ENCODE data around the gene ELF5. TPM values are rescaled to one million over a fixed set of nuclear protein-coding genes. Genes with fewer than 3 reads are reported as not detected.
A peak's percentile ranks its signal among the peaks of the same experiment; 100 is the strongest.

Gene ELF5
- total and polyA plus RNA-seq, 5 donors from 2014 or later, result not detected

GRCh38 chr11:34473603-34474169 lies 39.9 kb downstream of the ELF5 start:
- Mint-ChIP-seq H3K9me3 (no peaks in the 10 kb centered on the region), H3K36me3 (peaks cover 41% of the 10 kb centered on the region), H3K27ac (no peak overlapping the region), H3K4me3 (no peak overlapping the region), H3K4me1 (no peaks in the 10 kb centered on the region), H3K27me3 (peaks cover 4% of the 10 kb centered on the region)
- H3K9me3 ChIP-seq (ENCODE audit: control insufficient read depth in 2 of 2, low read length in 2 of 2), result no peaks in the 10 kb centered on the region
- ATAC-seq (ENCODE audit: low read depth in 2 of 2), result no peak
- no peaks in the 10 kb centered on the region for H3K4me1 ChIP-seq (ENCODE audit: control insufficient read depth, insufficient read depth, low read length, poor library complexity, severe bottlenecking)
- no peak overlapping the region for H3K27ac ChIP-seq (ENCODE audit: insufficient read depth, low read length, poor library complexity, severe bottlenecking)
- H3K27me3 ChIP-seq (ENCODE audit: control insufficient read depth, insufficient read depth, low read length), result no peaks in the 10 kb centered on the region
- no peak for DNase-seq
- peaks cover 38% of the 10 kb centered on the region for H3K36me3 ChIP-seq (ENCODE audit: control insufficient read depth, insufficient read depth, low read length)
- H3K4me3 ChIP-seq (ENCODE audit: low read depth, low read length), result no peak overlapping the region

- H3K36me3 ChIP-seq (ENCODE audit: control insufficient read depth, insufficient read depth, low read length), result peaks cover 75% of the 10 kb centered on the region
- peak in 2 of 3 donors; percentile 31 to 66 for DNase-seq
- H3K27me3 ChIP-seq (ENCODE audit: control insufficient read depth, insufficient read depth, low read length), result no peaks in the 10 kb centered on the region
- no peaks in the 10 kb centered on the region for H3K27me3 Mint-ChIP-seq
- H3K36me3 Mint-ChIP-seq, result peaks cover 72% of the 10 kb centered on the region
- H3K9me3 ChIP-seq (ENCODE audit: control insufficient read depth in 2 of 2, low read length in 2 of 2), result peaks cover 11 to 15% of the 10 kb centered on the region in 2 experiments
- H3K27ac Mint-ChIP-seq, result peak overlapping the region in 1 of 3 donors; percentile 26
- H3K4me3 ChIP-seq (ENCODE audit: low read depth, low read length), result no peak overlapping the region
- H3K9me3 Mint-ChIP-seq, result peaks cover 1 to 14% (median 4%) of the 10 kb centered on the region in 7 donors
- H3K4me1 ChIP-seq (ENCODE audit: control insufficient read depth, insufficient read depth, low read length, poor library complexity, severe bottlenecking), result no peaks in the 10 kb centered on the region
- no peak overlapping the region for H3K4me3 Mint-ChIP-seq
- H3K4me1 Mint-ChIP-seq, result peaks cover 0 to 9% (median 1%) of the 10 kb centered on the region in 4 donors
- ATAC-seq (ENCODE audit: low read depth in 2 of 2), result no peak
- H3K27ac ChIP-seq (ENCODE audit: insufficient read depth, low read length, poor library complexity, severe bottlenecking), result no peak overlapping the region
Observed at GRCh38 chr11:34468209-34468841, 45.3 kb downstream of the ELF5 start.

- Mint-ChIP-seq H3K36me3 (peaks cover 71% of the 10 kb centered on the region), H3K9me3 (peaks cover 1 to 14% (median 4%) of the 10 kb centered on the region in 7 donors), H3K27me3 (no peaks in the 10 kb centered on the region), H3K4me1 (peaks cover 0 to 9% (median 1%) of the 10 kb centered on the region in 4 donors), H3K27ac (no peak overlapping the region), H3K4me3 (no peak overlapping the region)
- no peaks in the 10 kb centered on the region for H3K4me1 ChIP-seq (ENCODE audit: control insufficient read depth, insufficient read depth, low read length, poor library complexity, severe bottlenecking)
- DNase-seq (no peak), ATAC-seq (ENCODE audit: low read depth in 2 of 2) (no peak)
- peaks cover 11 to 15% of the 10 kb centered on the region in 2 experiments for H3K9me3 ChIP-seq (ENCODE audit: control insufficient read depth in 2 of 2, low read length in 2 of 2)
- no peak overlapping the region for H3K27ac ChIP-seq (ENCODE audit: insufficient read depth, low read length, poor library complexity, severe bottlenecking)
- H3K36me3 ChIP-seq (ENCODE audit: control insufficient read depth, insufficient read depth, low read length), result peaks cover 68% of the 10 kb centered on the region
- no peaks in the 10 kb centered on the region for H3K27me3 ChIP-seq (ENCODE audit: control insufficient read depth, insufficient read depth, low read length)
- H3K4me3 ChIP-seq (ENCODE audit: low read depth, low read length), result no peak overlapping the region
Observed at GRCh38 chr11:34466802-34467488, 46.6 kb downstream of the ELF5 start.

DNA sequence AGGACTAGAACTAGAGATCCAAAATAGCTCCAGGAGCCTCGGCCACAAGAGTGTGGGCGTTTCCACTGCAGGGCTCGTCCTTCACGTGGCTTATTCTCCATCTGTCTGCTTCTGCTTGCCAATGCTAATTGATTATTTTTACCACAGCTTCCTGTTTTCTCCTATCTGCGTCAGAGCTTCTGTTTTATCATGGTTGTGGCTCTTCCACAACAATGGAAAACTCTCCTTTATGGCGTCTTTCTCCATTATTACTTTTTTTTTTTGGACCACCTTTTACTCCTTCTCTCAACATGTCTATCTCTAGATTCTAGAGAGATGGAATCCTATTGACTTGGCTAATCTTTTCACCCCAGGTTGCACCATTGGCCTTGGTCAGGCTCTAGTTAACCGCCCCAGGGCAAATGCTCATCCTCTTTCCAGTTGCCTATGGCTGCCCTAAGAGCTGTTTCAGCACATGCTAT lies 49.0 kb downstream of the ELF5 start:
- no peak for DNase-seq
- Histone ChIP-seq H3K4me3 (ENCODE audit: low read depth, low read length) (no peak overlapping the region), H3K9me3 (ENCODE audit: control insufficient read depth in 2 of 2, low read length in 2 of 2) (peaks cover 11 to 15% of the 10 kb centered on the region in 2 experiments), H3K4me1 (ENCODE audit: control insufficient read depth, insufficient read depth, low read length, poor library complexity, severe bottlenecking) (no peaks in the 10 kb centered on the region), H3K27ac (ENCODE audit: insufficient read depth, low read length, poor library complexity, severe bottlenecking) (no peak overlapping the region), H3K27me3 (ENCODE audit: control insufficient read depth, insufficient read depth, low read length) (no peaks in the 10 kb centered on the region), H3K36me3 (ENCODE audit: control insufficient read depth, insufficient read depth, low read length) (peaks cover 66% of the 10 kb centered on the region)
- no peak for ATAC-seq (ENCODE audit: low read depth in 2 of 2)
- Mint-ChIP-seq H3K27me3 (no peaks in the 10 kb centered on the region), H3K4me3 (no peak overlapping the region), H3K36me3 (peaks cover 66% of the 10 kb centered on the region), H3K27ac (peak overlapping the region; percentile 3 to 53 (median 29)), H3K4me1 (peaks cover 0 to 9% (median 1%) of the 10 kb centered on the region in 4 donors), H3K9me3 (peaks cover 1 to 14% (median 4%) of the 10 kb centered on the region in 7 donors)

GRCh38 chr11:34461215-34461614 lies 52.4 kb downstream of the ELF5 start:
- H3K4me1 Mint-ChIP-seq, result peaks cover 0 to 9% (median 4%) of the 10 kb centered on the region in 4 donors
- ATAC-seq (ENCODE audit: low read depth in 2 of 2) (no peak), DNase-seq (no peak)
- no peak overlapping the region for H3K4me3 ChIP-seq (ENCODE audit: low read depth, low read length)
- H3K4me3 Mint-ChIP-seq, result no peak overlapping the region
- peaks cover 74% of the 10 kb centered on the region for H3K36me3 ChIP-seq (ENCODE audit: control insufficient read depth, insufficient read depth, low read length)
- no peak overlapping the region for H3K27ac Mint-ChIP-seq
- peaks cover 3 to 6% of the 10 kb centered on the region in 2 experiments for H3K9me3 ChIP-seq (ENCODE audit: control insufficient read depth in 2 of 2, low read length in 2 of 2)
- no peak overlapping the region for H3K27ac ChIP-seq (ENCODE audit: insufficient read depth, low read length, poor library complexity, severe bottlenecking)
- H3K36me3 Mint-ChIP-seq, result peaks cover 76% of the 10 kb centered on the region
- no peaks in the 10 kb centered on the region for H3K27me3 Mint-ChIP-seq
- no peaks in the 10 kb centered on the region for H3K4me1 ChIP-seq (ENCODE audit: control insufficient read depth, insufficient read depth, low read length, poor library complexity, severe bottlenecking)
- no peaks in the 10 kb centered on the region for H3K27me3 ChIP-seq (ENCODE audit: control insufficient read depth, insufficient read depth, low read length)
- H3K9me3 Mint-ChIP-seq, result peaks cover 0 to 7% (median 0%) of the 10 kb centered on the region in 7 donors

DNA sequence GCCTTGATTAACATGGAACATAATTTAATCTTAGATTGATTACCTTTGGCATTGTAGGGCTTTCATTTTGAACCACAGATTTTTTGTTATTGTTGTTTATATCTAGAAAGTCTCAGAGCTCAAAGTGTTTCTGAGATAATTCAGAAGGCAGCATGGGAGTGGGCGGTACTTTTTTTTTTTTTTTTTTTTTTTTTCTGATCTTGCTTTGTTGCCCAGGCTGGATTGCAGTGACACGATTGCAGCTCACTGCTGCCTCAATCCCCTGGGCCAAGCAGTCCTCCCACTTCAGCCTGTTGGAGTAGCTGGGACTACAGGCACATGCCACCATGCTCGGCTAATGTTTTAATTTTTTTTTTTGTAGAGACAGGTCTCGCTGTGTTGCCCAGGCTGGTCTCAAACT lies 53.3 kb downstream of the ELF5 start:
- H3K27me3 ChIP-seq (ENCODE audit: control insufficient read depth, insufficient read depth, low read length), result no peaks in the 10 kb centered on the region
- no peaks in the 10 kb centered on the region for H3K27me3 Mint-ChIP-seq
- no peak for DNase-seq
- peaks cover 75% of the 10 kb centered on the region for H3K36me3 Mint-ChIP-seq
- H3K4me3 ChIP-seq (ENCODE audit: low read depth, low read length), result no peak overlapping the region
- H3K27ac ChIP-seq (ENCODE audit: insufficient read depth, low read length, poor library complexity, severe bottlenecking), result no peak overlapping the region
- H3K9me3 ChIP-seq (ENCODE audit: control insufficient read depth in 2 of 2, low read length in 2 of 2), result no peaks in the 10 kb centered on the region
- H3K4me1 ChIP-seq (ENCODE audit: control insufficient read depth, insufficient read depth, low read length, poor library complexity, severe bottlenecking), result no peaks in the 10 kb centered on the region
- no peak overlapping the region for H3K4me3 Mint-ChIP-seq
- H3K36me3 ChIP-seq (ENCODE audit: control insufficient read depth, insufficient read depth, low read length), result peaks cover 74% of the 10 kb centered on the region
- ATAC-seq (ENCODE audit: low read depth in 2 of 2), result no peak
- no peaks in the 10 kb centered on the region for H3K9me3 Mint-ChIP-seq
- H3K27ac Mint-ChIP-seq, result no peak overlapping the region
- peaks cover 0 to 9% (median 4%) of the 10 kb centered on the region in 4 donors for H3K4me1 Mint-ChIP-seq

DNA sequence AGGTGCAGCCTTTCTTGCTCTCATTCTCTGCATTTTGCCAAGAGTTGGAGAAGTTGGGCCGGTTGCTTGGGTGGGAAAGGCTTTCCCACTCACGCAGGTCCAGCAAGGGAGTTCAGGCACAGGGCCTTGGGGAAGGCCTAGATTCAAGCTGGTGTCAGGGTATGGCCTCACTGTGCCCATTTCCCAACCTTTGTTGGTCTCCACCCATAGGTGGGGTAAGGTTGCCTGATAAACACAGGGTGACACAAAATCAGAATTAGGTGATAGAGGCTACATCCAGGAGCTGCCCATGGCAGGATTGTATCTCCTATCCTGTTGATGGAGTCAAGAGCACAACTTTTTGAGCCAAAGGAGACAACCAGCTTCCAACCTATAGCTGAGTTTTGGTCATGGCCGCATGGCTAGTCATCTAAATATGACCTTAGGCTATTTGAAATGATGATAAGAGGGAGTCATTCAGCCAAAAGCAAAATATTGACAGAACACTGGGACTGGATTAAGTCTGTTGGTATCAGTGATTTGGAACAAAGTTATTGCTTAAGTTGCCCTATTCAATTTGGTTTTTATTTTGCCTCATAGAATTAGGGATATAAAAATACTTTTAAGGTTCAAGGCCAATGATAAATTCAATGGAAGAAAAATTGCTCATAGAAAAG lies 54.0 kb downstream of the ELF5 start:
- Histone ChIP-seq H3K4me1 (ENCODE audit: control insufficient read depth, insufficient read depth, low read length, poor library complexity, severe bottlenecking) (no peaks in the 10 kb centered on the region), H3K27ac (ENCODE audit: insufficient read depth, low read length, poor library complexity, severe bottlenecking) (no peak overlapping the region), H3K36me3 (ENCODE audit: control insufficient read depth, insufficient read depth, low read length) (peaks cover 74% of the 10 kb centered on the region), H3K27me3 (ENCODE audit: control insufficient read depth, insufficient read depth, low read length) (no peaks in the 10 kb centered on the region), H3K4me3 (ENCODE audit: low read depth, low read length) (no peak overlapping the region), H3K9me3 (ENCODE audit: control insufficient read depth in 2 of 2, low read length in 2 of 2) (no peaks in the 10 kb centered on the region)
- H3K27ac Mint-ChIP-seq, result no peak overlapping the region
- H3K4me3 Mint-ChIP-seq, result no peak overlapping the region
- peaks cover 76% of the 10 kb centered on the region for H3K36me3 Mint-ChIP-seq
- no peaks in the 10 kb centered on the region for H3K9me3 Mint-ChIP-seq
- H3K27me3 Mint-ChIP-seq, result no peaks in the 10 kb centered on the region
- ATAC-seq (ENCODE audit: low read depth in 2 of 2) (no peak), DNase-seq (no peak)
- H3K4me1 Mint-ChIP-seq, result peaks cover 0 to 8% (median 3%) of the 10 kb centered on the region in 4 donors
